UCSD-AML1 (cell line): ENCODE results near the gene PALM.
"Not testable (repeated sequence)": the region's sequence is repeated elsewhere in the genome, so short reads cannot be mapped to it uniquely, and the experiment has no call there.

Source experiments
- DNase-seq: peaks from one replicate; lab custom pipeline; 2025; ENCODE audit not compliant: unreplicated experiment; lab: John Stamatoyannopoulos, UW

The PALM gene

DNA sequence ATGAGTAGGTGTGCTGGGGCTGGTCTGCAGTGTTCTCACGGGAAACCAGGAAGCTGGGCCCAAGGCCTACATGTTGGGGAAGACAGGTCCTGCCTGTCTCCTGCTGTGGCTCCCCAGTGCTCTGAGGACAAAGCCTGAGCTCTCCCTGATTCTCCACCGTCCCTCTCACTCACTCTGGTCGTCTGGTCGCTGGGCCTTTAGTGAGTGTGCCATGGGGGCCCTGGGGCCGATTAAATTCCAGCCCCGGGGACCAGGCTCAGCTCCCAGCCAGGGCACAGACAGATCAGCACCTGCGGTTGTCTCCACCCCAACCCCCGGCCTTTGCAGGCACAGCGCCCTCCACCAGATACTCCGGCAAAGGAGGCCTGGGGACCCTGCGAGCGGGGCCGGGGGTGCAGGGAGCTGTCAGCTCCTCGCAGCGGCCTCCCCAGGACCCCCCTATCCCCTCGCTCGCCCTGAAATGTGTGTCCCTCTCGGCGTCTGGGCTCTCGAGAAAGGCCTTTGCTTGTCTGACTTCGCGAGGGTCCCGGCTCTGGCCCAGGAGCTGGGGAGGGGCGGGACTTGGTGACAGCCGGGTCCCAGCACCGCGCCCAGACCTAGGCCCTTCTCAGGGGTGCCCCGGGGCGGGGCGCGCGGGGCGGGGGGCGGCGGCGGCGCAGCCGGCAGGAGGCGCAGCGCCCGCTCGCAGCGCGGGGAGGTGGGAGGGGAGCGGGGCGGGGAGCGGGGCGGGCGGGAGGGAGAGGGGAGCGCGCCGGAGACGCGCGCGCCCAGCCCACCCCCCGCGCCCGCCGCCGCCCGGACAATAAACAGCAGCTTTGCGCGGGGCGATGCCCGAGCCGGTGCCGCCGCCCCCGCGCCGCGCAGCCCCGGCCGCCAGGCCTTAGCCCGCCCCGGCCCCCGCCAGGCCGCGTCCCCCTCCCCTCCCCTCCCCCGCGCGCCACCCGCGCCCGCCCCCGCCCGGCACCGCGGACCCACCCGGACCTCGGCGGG lies at the start of gene PALM:
PALM (plus strand) TSS at position 782 of the 990 bp plus-strand sequence. CDS start 212 bp downstream, outside the sequence.
- peak; percentile 30 for DNase-seq

- no peak for DNase-seq
Observed at GRCh38 chr19:660793-661426, 47.8 kb upstream of the PALM start.

DNA sequence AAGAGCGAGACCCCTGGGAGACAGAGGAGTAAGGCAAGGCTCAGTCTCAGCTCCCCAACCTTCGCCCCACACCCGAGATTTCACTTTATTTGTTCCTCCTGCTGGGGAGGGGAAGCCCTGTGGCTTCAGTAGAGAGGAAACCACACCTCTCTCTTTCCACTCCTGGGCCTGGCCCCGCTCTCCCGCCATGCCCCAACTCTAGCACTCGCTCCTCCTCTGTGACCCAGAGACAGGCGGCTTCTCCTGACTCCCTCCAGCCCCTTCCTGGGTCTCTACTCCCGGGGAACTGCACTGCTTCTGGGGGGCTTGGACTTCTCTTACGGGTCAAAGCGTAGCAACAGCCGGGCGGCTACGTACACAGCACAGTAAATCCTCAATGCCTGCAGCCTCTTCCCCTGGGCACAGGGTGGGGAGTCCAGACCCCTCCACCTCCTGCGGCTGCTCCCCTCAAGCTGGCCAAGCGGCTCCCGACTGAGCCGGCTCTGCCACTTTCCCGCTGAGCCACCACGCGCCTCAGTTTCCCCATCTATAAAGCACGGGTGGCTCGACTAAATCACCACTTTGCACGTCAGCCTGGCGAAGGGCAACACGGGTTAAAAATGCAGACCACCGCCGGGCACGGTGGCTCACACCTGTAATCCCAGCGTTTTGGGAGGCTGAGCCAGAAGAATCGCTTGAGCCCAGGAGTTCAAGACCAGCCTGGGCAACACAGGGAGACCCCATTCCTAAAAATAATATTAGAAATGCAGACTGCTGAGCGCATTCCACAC lies 47.1 kb upstream of the PALM start:
- DNase-seq, result peak; percentile 50

- peak; percentile 51 for DNase-seq
Observed at GRCh38 chr19:662207-662961, 46.4 kb upstream of the PALM start.

GRCh38 chr19:662962-663681 lies 45.6 kb upstream of the PALM start, which contains the start of gene RNF126:
RNF126 (minus strand) TSS chr19:663214; CDS start chr19:663121, 93 bp downstream.
- DNase-seq, result peak; percentile 95

DNA sequence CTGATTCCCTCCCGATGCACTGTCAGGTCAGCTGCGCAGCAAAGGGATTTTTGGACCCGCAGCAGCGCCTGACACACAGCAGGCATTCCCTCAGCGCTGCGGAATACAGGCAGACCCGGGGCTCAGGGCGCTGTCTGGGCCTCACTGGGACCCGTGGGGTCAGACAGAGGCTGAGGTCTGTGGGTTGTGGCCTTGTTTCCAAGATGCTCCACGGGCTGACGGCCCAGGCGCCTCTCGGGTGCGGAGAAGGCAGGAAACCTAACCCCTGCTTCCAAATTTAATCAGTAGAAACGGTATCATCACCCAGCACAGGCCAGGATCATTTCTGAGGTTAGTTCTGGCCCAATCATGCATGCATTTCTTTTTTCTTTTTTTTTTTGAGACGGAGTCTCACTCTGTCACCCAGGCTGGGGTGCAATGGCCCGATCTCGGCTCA lies 45.0 kb upstream of the PALM start:
- no peak for DNase-seq

DNA sequence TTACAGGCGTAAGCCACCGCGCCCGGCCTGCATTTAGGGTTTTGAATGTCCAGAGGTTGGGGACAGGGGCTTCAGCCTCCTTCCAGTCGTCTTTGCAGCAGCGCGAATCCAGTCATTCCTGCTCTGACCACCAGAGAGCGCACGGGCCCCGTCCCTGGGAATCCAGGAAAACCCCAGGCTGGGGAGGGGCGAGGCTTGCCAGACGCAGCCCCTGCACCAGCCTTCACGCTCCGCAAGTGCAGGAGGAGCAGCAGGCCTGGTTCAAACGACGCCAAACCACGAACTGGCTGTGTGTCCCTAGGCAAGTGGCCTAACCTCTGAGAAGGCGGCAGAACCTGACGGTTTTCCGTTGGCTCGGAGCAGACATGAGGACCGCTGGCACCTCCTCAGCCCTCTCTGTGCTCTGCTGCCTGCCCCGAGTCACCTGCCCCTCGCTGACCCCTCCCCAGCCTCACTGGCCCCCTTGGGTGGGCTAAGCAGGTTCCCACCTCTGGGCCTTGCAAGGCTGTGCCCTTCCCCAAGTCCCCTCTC lies 43.8 kb upstream of the PALM start:
- DNase-seq, result peak; percentile 85

GRCh38 chr19:666985-667573 lies 41.7 kb upstream of the PALM start:
- DNase-seq, result not testable (repeated sequence)

GRCh38 chr19:668675-669434 lies 39.9 kb upstream of the PALM start:
- DNase-seq, result not testable (repeated sequence)

- no peak for DNase-seq
Observed at GRCh38 chr19:670609-671075, 38.1 kb upstream of the PALM start.

DNA sequence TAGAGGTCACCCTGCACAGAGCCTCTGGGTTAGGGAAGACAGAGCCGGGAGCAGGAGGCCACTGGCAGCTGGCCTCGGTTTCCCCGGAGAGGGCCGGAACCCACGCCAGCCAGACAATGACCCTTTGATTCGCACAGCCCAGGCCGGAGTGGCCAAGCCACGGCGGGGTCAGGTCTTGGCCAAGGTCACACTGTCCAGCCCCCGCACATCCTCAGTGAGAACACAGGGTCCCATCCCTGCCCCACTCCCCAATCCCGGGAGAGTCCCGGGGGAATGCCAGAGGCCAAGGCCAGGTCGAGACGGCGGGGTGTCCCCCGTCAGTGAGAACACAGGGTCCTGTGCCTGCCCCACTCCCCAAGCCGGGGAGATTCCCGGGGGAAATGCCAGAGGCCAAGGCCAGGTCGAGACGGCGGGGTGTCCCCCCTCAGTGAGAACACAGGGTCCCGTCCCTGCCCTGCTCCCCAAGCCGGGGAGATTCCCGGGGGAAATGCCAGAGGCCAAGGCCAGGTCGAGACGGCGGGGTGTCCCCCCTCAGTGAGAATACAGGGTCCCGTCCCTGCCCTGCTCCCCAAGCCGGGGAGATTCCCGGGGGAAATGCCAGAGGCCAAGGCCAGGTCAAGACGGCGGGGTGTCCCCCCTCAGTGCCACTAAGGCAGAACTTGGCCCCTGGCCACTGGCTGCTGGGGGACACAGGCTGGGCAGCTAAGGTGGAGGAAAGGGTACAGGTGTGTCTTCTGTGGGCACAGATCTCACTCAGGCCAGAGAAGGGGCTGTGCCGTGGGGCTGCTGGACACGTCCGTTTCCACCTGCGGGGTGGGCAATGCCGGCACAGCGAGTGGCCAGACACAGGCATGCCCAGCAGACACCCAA lies 34.2 kb upstream of the PALM start:
- DNase-seq, result no peak

DNA sequence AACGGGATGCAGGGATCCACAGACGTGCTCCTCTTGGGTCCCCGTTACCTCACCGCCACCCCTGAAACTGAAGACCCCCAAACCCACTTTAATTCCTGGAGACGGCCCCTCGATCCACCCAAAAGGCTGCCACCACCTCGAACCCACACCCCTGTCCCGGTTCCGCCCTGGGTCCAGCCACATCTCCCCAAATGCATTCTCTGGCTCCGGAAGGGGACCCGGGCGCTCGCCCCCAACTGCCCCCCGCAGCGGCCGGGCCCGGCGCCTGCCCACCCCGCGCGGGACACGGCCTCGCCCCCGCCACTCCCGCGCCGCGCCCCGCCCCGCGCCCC lies 32.8 kb upstream of the PALM start:
- no peak for DNase-seq

GRCh38 chr19:676339-677105 lies 32.2 kb upstream of the PALM start, which contains the start of gene FSTL3:
FSTL3 (plus strand) TSS chr19:676392; CDS start chr19:676424, 32 bp downstream.
- no peak for DNase-seq

DNA sequence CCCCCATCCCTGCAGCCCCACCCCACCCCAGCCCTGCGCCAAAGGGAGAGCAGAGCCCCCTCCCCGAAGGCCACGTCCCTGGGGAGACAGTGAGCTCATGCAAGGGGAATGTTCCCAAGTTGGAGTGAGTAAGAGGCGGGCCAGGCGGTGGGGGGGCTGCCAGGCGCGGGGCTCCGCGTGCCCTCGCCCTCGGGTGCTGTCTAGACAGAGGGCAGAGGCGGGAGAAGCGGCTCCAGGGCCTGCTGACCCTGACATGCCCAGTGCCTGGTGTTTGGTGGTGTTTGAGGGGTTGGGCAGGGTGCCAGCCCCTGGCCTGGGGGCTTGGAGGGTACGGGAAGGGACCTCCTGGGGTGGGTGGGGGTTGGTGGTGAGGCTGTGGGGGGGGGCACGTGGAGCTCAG lies 31.5 kb upstream of the PALM start:
- no peak for DNase-seq

- no peak for DNase-seq
Observed at GRCh38 chr19:677601-678436, 30.9 kb upstream of the PALM start.
